ENCODE measurements around the gene PLPP3. TPM values are rescaled to one million over a fixed set of nuclear protein-coding genes. Genes with fewer than 3 reads are reported as not detected.
A peak's percentile ranks its signal among the peaks of the same experiment; 100 is the strongest.

Gene PLPP3
- total RNA-seq, 2 donors from 2014 or later = 0.12 TPM; not detected in 1

DNA sequence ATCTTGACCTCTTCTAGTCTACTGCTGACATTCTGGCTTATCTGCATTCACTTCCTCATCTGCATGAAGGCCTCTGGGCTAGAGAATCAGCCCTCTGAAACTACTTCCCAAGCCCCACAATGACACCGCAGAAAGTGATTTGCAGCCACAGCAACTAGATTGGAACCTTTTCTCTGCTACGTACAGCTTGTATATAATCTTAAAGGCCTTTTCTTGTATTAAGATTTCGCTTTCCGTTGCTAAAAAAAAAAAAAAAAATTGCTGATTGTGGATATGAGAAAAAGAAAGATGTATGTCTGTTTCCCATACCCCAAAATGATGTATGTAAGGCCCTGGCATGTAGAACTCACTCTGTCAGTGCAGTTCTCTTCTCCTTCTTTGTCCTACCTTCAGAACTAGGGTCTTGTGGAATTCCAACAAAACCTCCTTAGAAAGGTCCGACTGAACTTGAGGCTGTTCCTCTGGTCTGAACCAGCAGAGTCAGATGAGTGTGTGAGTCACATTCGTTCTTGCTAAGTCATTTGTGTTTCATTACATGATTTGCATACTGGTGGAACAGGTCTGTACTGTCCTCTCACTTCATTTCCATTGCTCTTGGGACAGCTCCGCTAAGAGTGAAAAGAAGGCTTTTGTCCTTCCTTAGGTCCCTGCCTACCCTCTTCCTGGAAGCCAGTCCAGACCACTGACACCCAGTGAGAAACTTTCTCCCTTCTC, 62.7 kb downstream of the PLPP3 start:
- DNase-seq (ENCODE audit: low spot score) = no peak
- no peaks in the 10 kb centered on the region for H3K9me3 Mint-ChIP-seq
- H3K4me1 Mint-ChIP-seq (ENCODE audit: low read depth in 2 of 2) = no peaks in the 10 kb centered on the region
- no peak overlapping the region for H3K4me3 Mint-ChIP-seq
- H3K27me3 Mint-ChIP-seq = peaks cover 8 to 20% of the 10 kb centered on the region in 2 donors
- H3K27ac Mint-ChIP-seq = no peak overlapping the region
- ATAC-seq = peak; percentile 21 to 34
- no peaks in the 10 kb centered on the region for H3K36me3 Mint-ChIP-seq

DNA sequence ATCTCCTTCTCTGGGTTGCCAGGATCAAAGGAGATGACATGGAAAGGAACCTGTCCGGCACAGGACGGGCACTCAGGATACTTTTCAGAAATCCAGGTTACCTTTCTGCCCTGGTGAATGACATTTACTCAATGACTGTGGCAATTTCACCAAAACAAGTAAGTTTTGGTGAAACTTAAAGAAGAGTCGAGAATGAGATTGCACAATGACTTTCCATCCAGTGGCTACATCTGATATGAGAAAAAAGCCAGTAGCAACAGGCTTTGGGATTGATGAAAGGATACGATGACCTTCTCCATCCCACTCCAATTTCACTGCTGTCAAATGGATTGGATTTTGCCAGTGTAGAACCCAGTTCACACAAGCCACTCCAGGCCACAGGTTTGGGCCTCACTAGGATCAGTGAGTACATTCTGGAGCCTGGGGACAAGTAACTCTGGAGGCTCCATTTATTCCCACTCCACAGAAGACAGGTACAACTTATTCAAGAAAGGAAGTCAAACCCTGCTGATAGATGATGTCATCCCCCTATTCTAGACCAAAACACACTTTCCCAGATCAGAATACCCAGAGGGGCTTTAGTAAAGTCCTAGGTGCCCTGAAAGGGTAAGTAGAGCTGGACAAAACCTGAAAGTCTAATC, 63.3 kb downstream of the PLPP3 start:
- no peak for DNase-seq (ENCODE audit: low spot score)
- no peak for ATAC-seq
- Mint-ChIP-seq H3K36me3 (no peaks in the 10 kb centered on the region), H3K4me3 (no peak overlapping the region), H3K9me3 (no peaks in the 10 kb centered on the region), H3K4me1 (ENCODE audit: low read depth in 2 of 2) (no peaks in the 10 kb centered on the region), H3K27me3 (peaks cover 8 to 18% of the 10 kb centered on the region in 2 donors), H3K27ac (no peak overlapping the region)

DNA sequence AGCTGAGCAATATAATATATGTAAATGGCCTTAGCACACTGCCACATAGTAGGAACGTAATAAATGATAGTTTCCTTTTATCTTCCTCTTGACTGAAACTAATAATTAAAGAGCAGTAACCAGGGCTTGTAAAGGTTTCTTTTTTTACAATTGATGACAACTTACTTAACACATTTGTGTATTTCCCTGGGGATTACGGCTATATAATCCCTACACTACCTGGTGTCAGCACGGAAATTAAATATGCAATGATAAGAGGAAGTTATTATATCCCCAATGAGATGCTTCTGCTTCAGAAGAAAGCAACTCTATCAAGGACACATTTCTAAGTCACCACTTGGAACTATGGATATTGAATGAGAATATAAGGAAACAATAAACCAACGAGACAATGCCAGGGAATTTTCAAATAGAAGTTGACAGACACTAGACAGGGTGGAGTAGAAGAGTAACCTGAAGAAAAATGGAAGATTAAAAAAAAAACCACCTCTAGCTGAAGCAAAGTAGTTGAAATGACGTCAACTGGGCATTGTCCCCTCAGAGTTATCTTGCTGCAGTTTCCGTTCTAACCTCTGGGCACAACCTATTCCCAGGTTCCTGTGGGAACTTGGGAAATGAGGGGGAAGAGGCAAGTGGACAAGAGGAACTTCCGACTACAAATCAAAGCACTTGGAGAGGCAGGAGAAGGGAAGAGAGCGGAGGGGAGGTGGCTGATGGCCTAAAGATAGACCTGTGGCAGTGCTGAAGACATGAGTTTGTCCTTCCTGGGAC, 66.5 kb downstream of the PLPP3 start:
- Mint-ChIP-seq H3K36me3 (no peaks in the 10 kb centered on the region), H3K27ac (no peak overlapping the region), H3K27me3 (peaks cover 4 to 18% of the 10 kb centered on the region in 2 donors), H3K4me3 (no peak overlapping the region), H3K9me3 (no peaks in the 10 kb centered on the region), H3K4me1 (ENCODE audit: low read depth in 2 of 2) (no peaks in the 10 kb centered on the region)
- DNase-seq (ENCODE audit: low spot score) (no peak), ATAC-seq (no peak)

DNA sequence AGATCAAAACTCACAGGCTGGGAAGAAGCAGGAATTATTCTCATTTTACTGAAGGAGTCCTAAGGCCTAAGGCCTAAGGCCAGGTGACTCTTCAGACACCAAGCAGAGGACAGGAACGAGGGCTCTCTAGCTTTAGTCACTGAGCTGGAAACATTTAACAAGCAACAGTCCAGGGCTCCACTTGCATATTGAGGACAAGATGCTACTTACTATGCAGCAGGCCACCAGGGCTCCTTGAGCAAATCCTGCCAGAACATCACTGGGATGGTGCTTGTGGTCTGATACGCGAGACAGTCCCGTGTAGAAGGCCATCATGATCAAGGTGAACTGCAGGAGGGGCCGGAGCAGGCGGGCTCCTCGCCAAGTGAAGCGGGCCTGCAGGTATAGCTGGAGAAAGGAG, 67.6 kb downstream of the PLPP3 start:
- Mint-ChIP-seq H3K4me3 (no peak overlapping the region), H3K9me3 (no peaks in the 10 kb centered on the region), H3K36me3 (no peaks in the 10 kb centered on the region), H3K27ac (no peak overlapping the region), H3K4me1 (ENCODE audit: low read depth in 2 of 2) (no peaks in the 10 kb centered on the region), H3K27me3 (peaks cover 5 to 18% of the 10 kb centered on the region in 2 donors)
- DNase-seq (ENCODE audit: low spot score) (no peak), ATAC-seq (no peak)

DNA sequence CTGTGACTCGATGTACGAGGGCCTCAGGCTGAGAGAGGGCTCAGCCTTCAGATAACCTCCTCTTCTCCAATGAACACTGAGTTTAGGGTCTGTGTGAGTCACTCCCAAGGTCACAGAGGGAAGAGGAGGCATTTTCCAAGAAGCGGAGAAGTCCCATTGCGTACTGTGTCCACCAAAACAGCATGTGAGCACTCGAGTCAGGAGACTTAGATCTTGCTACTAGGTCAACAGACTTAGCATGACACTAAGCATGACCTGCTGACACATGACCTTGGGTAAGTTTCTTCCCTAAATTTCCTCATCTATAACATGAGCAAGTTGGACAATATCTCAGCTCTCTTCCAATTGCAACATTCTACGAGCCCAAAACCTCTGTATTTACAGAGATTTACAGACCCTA, 68.0 kb downstream of the PLPP3 start:
- no peak overlapping the region for H3K27ac Mint-ChIP-seq
- no peaks in the 10 kb centered on the region for H3K36me3 Mint-ChIP-seq
- H3K27me3 Mint-ChIP-seq = peaks cover 7 to 18% of the 10 kb centered on the region in 2 donors
- no peak overlapping the region for H3K4me3 Mint-ChIP-seq
- no peak for DNase-seq (ENCODE audit: low spot score)
- H3K9me3 Mint-ChIP-seq = no peaks in the 10 kb centered on the region
- no peak for ATAC-seq
- H3K4me1 Mint-ChIP-seq (ENCODE audit: low read depth in 2 of 2) = no peaks in the 10 kb centered on the region

DNA sequence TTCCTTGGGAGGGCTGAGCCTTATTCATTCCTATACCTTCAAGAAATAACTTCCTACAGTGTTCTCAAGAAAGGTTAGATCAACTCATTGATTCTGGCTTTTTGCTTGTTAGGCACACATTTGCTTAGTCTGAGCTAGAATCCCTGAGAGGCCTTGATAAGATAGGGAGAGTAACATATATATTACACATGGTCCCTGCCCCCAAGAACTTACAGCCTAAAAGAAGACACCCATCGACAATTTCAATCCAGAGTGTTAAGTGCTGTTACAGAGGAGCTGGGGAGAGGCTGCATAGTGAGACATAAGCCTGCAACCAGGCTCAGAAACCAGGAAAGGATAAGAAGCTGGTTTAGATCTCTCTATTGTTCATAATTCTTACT, 68.7 kb downstream of the PLPP3 start:
- H3K9me3 Mint-ChIP-seq = no peaks in the 10 kb centered on the region
- no peak overlapping the region for H3K4me3 Mint-ChIP-seq
- H3K27me3 Mint-ChIP-seq = peaks cover 10 to 23% of the 10 kb centered on the region in 2 donors
- ATAC-seq (no peak), DNase-seq (ENCODE audit: low spot score) (no peak)
- no peak overlapping the region for H3K27ac Mint-ChIP-seq
- no peaks in the 10 kb centered on the region for H3K4me1 Mint-ChIP-seq (ENCODE audit: low read depth in 2 of 2)
- H3K36me3 Mint-ChIP-seq = no peaks in the 10 kb centered on the region

DNA sequence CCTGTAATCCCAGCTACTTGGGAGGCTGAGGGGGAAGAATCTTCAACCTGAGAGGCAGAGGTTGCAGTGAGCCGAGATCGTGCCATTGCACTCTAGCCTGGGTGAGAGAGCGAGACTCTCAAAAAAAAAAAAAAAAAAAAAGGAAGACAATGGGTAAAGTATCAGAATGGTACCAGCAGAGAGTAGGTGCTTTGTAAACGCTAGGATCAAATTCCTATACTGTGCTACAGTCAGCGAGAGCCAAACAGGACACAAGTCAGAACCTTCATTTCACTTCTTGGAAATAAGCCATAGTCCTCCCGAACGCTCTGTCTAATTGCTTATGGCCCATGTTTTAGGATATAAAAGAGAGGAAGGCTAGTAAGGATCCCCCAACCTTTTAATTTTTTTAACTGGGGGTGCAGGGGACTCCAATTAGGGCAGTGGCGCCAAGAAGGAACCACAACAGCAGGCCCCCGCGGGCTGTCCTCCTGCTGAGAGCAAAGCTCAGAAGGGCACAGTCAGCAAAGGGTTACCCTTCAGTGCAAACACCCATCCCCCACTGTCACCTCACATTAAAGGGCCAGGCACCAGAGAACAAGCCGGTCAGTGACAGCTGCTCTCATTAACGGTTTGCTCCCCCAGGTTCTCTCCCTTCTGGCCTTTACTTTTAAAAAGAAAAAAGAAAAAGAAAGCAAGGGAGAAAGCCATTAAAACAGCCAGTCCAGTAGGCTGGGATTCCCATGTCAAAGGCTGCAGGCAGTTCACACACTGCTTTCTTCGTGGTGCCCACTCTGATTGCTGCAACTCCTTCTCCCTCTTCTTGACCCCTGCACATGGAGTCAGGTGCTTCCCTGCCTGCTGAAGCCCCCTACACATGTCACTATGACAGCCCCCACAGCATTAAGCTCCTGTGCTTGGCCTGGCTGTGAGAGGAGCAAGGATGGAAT, 69.4 kb downstream of the PLPP3 start:
- ATAC-seq = no peak
- Mint-ChIP-seq H3K9me3 (no peaks in the 10 kb centered on the region), H3K36me3 (no peaks in the 10 kb centered on the region), H3K27me3 (peaks cover 10 to 24% of the 10 kb centered on the region in 2 donors), H3K4me3 (no peak overlapping the region), H3K27ac (no peak overlapping the region), H3K4me1 (ENCODE audit: low read depth in 2 of 2) (no peaks in the 10 kb centered on the region)
- no peak for DNase-seq (ENCODE audit: low spot score)

DNA sequence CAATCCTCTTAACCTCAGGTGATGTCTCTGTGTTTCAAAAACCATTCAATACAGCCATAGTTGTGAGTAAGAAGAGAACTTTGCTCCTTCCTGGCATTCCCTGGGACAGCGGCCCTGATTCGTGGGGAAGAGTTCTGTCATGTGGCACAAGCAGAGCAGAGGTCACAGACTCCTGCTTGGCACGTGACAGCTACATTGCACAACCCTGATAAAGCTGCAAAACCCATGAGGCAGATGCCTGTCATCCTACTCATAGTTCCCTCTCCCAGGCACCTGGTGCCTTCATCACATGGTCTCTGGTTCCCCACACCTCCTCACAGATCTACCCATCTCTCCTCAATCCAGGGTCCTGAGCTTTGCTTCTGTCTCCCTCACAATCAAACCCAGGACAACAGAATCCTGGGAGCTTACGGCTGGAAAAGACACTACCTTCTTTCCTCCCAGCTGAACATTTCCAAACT, 70.8 kb downstream of the PLPP3 start:
- no peak overlapping the region for H3K27ac Mint-ChIP-seq
- ATAC-seq (no peak), DNase-seq (ENCODE audit: low spot score) (no peak)
- no peak overlapping the region for H3K4me3 Mint-ChIP-seq
- H3K4me1 Mint-ChIP-seq (ENCODE audit: low read depth in 2 of 2) = no peaks in the 10 kb centered on the region
- H3K36me3 Mint-ChIP-seq = no peaks in the 10 kb centered on the region
- no peaks in the 10 kb centered on the region for H3K9me3 Mint-ChIP-seq
- H3K27me3 Mint-ChIP-seq = peaks cover 10 to 23% of the 10 kb centered on the region in 2 donors

DNA sequence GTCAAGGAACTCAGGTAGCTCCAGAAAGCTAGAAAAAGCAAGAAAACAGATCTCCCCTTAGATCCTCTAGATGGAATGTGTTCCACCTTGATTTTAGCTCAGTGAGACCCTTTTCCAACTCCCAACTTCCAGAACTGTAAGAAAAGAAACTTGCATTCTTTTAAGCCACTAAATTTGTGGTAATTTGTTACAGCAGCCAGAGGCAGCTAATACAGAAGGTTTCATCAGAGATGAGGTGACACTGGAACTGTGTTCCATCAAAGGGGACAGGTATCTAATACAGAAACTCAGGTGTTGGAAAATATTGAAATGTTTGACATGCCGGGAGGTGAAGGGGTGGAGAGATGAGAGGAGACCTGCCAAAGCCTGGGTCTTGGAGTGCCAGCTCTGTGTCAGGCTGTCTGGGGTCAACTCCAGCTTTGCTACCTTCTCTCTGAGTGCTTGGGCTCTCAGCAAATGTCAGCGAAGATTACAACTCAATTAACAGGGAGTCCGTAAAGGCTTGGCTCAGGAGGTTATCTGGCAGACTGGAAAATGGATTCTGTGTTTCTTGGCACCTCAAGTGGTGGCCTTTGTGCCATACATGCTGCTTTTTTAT, 71.3 kb downstream of the PLPP3 start:
- Mint-ChIP-seq H3K4me3 (no peak overlapping the region), H3K27me3 (peaks cover 10 to 17% of the 10 kb centered on the region in 2 donors), H3K4me1 (ENCODE audit: low read depth in 2 of 2) (no peaks in the 10 kb centered on the region), H3K9me3 (no peaks in the 10 kb centered on the region), H3K36me3 (no peaks in the 10 kb centered on the region), H3K27ac (no peak overlapping the region)
- DNase-seq (ENCODE audit: low spot score) = no peak
- no peak for ATAC-seq

DNA sequence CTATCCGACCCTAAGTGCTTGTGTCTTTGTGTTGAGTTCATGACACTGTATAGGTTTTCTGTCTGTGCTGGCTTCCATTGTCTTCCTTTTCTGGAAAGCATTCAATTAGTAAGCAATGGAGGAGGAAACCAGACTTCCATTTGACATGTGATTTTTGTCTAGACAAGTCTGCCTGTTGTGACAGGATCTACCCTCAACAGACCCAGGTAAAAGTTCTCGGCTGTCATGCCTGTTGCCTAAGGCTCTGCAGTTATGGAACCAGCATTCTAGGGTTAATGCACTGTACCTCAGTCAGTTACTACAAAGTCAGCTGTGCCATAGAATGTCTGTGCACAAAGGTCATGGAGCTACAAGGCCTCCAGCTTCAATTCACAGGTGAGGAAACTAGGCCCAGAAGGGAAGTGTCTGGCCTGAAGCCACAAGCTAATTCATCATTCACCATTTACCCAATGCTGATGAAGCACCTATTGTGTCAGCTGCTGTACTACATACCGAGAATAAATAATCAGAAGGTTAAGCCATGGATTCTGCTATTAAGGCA, 72.3 kb downstream of the PLPP3 start:
- Mint-ChIP-seq H3K27ac (no peak overlapping the region), H3K27me3 (peaks cover 10 to 13% of the 10 kb centered on the region in 2 donors), H3K4me3 (no peak overlapping the region), H3K36me3 (no peaks in the 10 kb centered on the region), H3K9me3 (no peaks in the 10 kb centered on the region), H3K4me1 (ENCODE audit: low read depth in 2 of 2) (no peaks in the 10 kb centered on the region)
- DNase-seq (ENCODE audit: low spot score) (no peak), ATAC-seq (no peak)

DNA sequence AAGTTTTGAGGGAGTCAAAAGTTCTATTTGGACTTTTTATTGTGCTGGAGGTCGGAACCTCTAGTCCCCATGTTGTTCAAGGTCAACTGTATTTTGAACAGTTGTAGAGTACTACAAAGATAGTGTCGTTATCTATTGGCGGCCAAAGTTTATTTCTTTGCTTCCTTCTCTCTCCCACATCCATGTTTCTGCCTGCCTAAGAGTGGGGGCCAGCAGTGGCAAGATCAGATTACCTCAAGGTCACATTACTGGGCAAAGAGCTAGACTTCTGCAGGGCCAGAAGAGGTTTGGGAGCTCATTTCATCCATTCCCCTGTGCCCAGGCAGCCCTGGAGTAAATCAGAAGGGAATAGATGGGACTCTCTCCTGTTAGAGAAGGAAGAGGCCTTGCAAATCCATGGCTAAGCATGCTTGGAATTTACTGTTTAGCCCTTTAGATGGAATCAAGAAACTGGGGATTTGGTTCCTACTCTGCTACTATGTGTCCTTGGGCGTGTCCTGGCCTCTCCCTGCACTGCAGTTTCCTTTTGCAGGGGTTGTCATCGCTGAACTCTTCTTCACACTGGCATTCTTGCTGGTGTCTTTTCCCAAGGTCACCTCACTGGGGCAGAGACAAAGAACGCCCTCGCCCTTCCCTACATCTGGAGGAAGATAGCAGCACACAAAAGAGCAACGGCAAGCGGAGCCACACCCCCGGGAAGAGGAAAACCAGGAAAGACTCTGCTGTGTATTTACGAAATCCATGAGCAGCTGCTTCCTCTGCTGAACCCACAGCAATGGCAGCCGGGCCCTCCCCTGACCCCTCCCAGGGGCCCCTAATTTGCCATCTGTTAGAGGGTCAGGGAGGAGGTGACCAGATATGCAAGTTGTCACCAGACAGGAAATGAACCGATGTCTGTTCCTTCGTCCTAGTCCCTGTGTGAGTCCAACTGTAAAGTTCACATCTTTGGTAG, 73.3 kb downstream of the PLPP3 start:
- no peaks in the 10 kb centered on the region for H3K4me1 Mint-ChIP-seq (ENCODE audit: low read depth in 2 of 2)
- no peak overlapping the region for H3K4me3 Mint-ChIP-seq
- H3K27ac Mint-ChIP-seq = no peak overlapping the region
- ATAC-seq = no peak
- peaks cover 12 to 15% of the 10 kb centered on the region in 2 donors for H3K27me3 Mint-ChIP-seq
- DNase-seq (ENCODE audit: low spot score) = no peak
- no peaks in the 10 kb centered on the region for H3K9me3 Mint-ChIP-seq
- no peaks in the 10 kb centered on the region for H3K36me3 Mint-ChIP-seq

DNA sequence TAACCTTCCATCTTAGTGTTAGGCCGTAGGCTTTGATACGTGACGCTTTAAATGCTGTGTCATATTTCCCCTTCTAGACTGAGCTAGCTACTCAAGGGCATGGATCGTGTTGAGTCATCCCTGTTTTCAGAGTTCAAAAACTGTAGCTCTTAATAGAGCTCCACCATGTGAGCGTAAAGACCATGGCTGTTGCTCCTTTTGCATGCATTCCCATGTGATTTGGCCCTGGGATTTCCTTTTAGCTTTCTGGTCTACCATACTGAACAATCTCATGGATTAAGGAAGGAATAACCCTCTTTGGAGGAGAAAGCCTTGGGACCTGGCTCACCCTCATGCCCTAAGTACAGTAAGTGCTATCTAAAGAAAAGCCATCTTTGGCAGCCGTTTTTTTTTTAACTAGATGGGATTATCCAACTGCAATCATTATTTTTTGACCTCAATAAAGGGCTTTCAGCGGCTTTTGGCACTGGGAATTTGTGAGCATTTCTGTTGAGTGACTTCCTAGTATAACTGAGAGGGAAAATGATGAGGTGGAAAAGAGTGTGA, 76.6 kb downstream of the PLPP3 start:
- ATAC-seq = no peak
- no peaks in the 10 kb centered on the region for H3K36me3 Mint-ChIP-seq

More for the DNA sequence above, 76.6 kb downstream of the PLPP3 start:
- Mint-ChIP-seq H3K27me3 (peaks cover 18 to 23% of the 10 kb centered on the region in 2 donors), H3K9me3 (no peaks in the 10 kb centered on the region), H3K27ac (no peak overlapping the region), H3K4me3 (no peak overlapping the region), H3K4me1 (ENCODE audit: low read depth in 2 of 2) (no peaks in the 10 kb centered on the region)
- no peak for DNase-seq (ENCODE audit: low spot score)
